Mammary epithelial cell (primary cell): ENCODE measurements around the gene UBE2F.
"Not testable (repeated sequence)": the region's sequence is repeated elsewhere in the genome, so short reads cannot be mapped to it uniquely, and the experiment has no call there.

Experiments
- CTCF ChIP-seq, 2 donors: IDR thresholded peaks in 1 of 2; conservative IDR thresholded peaks in 1 of 2; 2 replicates each; pipeline ENCODE4 v1.5.1; 2011 to 2012; ENCODE audit warnings: inconsistent platforms in 2 of 2, low read length in 2 of 2, mild to moderate bottlenecking in 2 of 2, control low read depth in 1 of 2, low read depth in 1 of 2; ENCODE audit not compliant: insufficient read depth in 1 of 2; ENCODE audit errors: extremely low read depth in 1 of 2
- EZH2 ChIP-seq: IDR thresholded peaks from 2 replicates; pipeline ENCODE4 v1.6.1; 2012; ENCODE audit warnings: low read length, inconsistent platforms, borderline replicate concordance

- not testable (repeated sequence) for TF ChIP-seq CTCF (conservative IDR thresholded peaks at IDR 0.05 in 1 of 2, IDR thresholded peaks at IDR 0.05 in 1 of 2; ENCODE audit: extremely low read depth in 1 of 2, insufficient read depth in 1 of 2, low read depth in 1 of 2, low read length in 2 of 2); EZH2
Measured at GRCh38 chr2:237951354-237951753, 15.5 kb upstream of the UBE2F start.
